Cardiac ventricle fibroblast (primary cell): ENCODE measurements around the gene PLEKHH3. TPM values are rescaled to one million over a fixed set of nuclear protein-coding genes. Genes with fewer than 3 reads are reported as not detected.

Experiments used
- total RNA-seq: library from RNA; depleted of rRNA; stranded (reverse); fragments of >200 nt; gene quantifications from 2 replicates; pipeline ENCODE4 v1.2.3, GENCODE V29; 2015

PLEKHH3 gene
- 14.2 and 16.8 TPM in 2 replicates for total RNA-seq

DNA sequence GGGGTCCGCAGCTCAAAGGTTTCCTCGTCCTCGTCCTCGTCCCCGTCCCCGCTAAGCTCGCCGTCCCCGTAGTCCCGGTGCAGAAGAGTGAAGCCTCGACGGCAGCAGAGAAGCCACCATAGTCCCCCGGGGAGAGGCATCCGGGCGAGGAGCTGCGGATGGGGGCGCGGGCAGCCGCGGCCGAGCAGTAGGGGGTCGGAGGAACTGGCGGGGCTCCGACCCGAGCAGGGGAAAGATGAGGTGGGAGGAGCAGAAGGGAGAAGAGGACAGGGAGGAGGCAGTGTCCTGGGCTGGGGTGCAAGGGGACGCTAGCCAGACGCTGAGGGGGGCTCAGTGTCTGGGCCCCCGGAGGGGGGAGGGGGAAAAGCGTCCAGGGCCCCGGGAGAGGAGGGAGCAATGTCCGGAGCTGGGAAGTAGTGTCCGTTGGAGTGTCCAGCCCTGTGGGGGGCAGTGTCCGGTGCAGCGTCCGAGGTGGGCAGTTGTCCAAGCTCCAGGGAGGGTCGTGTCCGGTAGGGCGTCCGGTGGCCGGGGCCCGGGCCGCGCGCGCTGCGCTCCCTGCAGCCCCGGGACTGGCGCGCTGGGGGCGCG, at the start of gene PLEKHH3:
PLEKHH3 (minus strand) TSS at position 571 of the 588 bp plus-strand sequence; CDS start at position 140, 431 bp downstream.

DNA sequence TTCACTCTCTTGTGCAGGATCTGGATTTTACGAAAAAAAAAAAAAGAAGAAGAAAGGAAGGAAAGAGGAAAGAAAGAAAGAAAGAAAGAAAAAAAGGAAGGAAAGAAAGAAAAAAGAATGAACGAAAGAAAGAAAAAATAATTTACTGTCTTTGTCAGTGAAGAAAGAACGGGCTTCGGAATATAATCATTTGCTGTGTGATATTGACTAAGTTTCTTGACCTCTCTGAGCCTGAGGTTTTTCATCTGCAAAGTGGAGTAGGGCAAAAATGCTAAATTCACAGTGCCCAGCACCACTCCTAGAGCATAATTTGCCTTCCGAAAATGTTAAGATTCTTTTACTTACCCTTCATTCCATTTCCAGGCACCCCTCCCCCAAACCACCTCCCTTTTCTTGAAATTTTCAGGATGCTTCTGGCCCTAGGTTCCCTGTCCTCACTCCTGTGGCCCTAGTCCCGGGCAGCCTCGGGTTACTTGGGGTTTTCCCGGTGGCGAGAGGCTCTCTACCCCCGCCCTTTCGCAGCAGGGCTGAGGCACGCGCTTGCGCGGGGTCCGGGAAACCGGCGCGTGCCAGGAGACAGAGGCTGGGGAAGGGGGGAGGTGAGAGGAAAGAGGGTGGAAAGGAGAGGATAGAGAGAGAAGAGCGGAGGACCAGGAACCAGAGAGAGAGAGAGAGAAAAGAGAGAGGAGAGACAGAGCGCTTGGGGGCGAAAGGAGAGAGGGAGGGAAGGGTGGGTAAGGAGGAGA, 5.4 kb upstream of the PLEKHH3 start, which contains the start of gene CNTNAP1:
CNTNAP1 (plus strand) TSS at position 556 of the 746 bp plus-strand sequence. CDS start 299 bp downstream, outside the sequence.

DNA sequence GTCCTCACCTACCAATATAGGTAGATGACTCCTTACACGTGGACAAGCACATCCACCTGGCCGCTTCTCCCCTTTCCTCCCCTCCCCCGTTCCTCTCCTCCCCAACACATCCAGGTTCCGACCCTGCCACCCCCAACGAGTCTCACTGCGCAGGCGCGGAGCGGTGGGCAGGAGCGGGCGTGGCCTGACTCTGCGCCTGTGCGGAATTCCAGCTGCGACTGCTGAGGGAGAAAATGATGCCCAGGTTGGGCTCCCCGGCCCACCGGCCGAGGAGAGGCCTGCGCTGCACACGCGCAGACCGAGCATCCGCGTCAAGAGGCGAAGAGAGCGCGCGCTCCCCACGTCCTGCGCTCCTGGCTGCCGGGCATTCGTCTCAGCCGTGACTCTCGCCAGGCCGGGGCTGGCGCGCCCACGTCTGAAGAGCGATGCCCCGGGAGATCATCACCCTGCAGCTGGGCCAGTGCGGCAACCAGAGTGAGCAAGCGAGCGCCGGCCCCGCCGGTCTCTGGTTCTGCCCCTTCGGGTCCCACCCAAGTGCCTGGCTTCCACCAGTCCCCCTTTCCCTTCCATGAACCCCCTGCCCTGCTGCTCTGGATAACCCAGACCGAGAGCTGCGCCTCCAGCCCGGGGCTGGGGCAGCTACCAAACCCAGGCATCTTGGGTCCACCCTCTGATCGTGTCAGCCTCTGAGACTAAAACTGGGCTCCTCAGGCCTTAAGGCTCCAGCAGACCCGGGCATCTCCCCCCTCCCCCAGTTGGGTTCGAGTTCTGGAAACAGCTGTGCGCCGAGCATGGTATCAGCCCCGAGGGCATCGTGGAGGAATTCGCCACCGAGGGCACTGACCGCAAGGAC, 17.5 kb downstream of the PLEKHH3 start, which contains the start of gene TUBG2:
TUBG2 (plus strand) TSS at position 206 of the 853 bp plus-strand sequence; CDS start at position 426, 220 bp downstream.

Other genes starting within 250 kb of the PLEKHH3 start
- gene ATP6V0A1, start 218.1 kb downstream of the PLEKHH3 start, total RNA-seq, result 12.5 and 28.2 TPM in 2 replicates
- gene NAGLU, start 140.8 kb downstream of the PLEKHH3 start, total RNA-seq, result 53.7 and 64.0 TPM in 2 replicates
- gene HSD17B1, start 124.1 kb downstream of the PLEKHH3 start, total RNA-seq, result 0.10 and 1.6 TPM in 2 replicates
- gene COASY, start 114.8 kb downstream of the PLEKHH3 start, total RNA-seq, result 23.0 and 25.2 TPM in 2 replicates
- 23.6 and 29.6 TPM in 2 replicates for gene MLX, start 109.9 kb downstream of the PLEKHH3 start, total RNA-seq
- gene PSMC3IP, start 99.3 kb downstream of the PLEKHH3 start, total RNA-seq, result 0.64 and 0.81 TPM in 2 replicates
- 42.9 and 44.5 TPM in 2 replicates for gene RETREG3, start 67.6 kb downstream of the PLEKHH3 start, total RNA-seq
- 21.8 and 25.5 TPM in 2 replicates for gene TUBG1, start 67.3 kb downstream of the PLEKHH3 start, total RNA-seq
- 7.3 and 9.0 TPM in 2 replicates for gene TUBG2, start 17.7 kb downstream of the PLEKHH3 start, total RNA-seq
- 1.5 and 2.2 TPM in 2 replicates for gene CCR10, start 4.8 kb upstream of the PLEKHH3 start, total RNA-seq
- 15.3 and 15.6 TPM in 2 replicates for gene CNTNAP1, start 5.5 kb upstream of the PLEKHH3 start, total RNA-seq
- 13.1 and 14.2 TPM in 2 replicates for gene EZH1, start 68.0 kb upstream of the PLEKHH3 start, total RNA-seq
- 0.24 and 1.8 TPM in 2 replicates for gene RAMP2, start 84.2 kb upstream of the PLEKHH3 start, total RNA-seq
- 50.6 and 60.9 TPM in 2 replicates for gene VPS25, start 96.5 kb upstream of the PLEKHH3 start, total RNA-seq
- 1.4 and 1.5 TPM in 2 replicates for gene WNK4, start 103.6 kb upstream of the PLEKHH3 start, total RNA-seq
- 46.9 and 82.1 TPM in 2 replicates for gene COA3, start 121.7 kb upstream of the PLEKHH3 start, total RNA-seq
- gene CNTD1, start 121.9 kb upstream of the PLEKHH3 start, total RNA-seq, result not detected in 2 replicates
- gene BECN1, start 147.3 kb upstream of the PLEKHH3 start, total RNA-seq, result 57.2 and 68.1 TPM in 2 replicates
- 61.2 and 74.0 TPM in 2 replicates for gene PSME3, start 156.4 kb upstream of the PLEKHH3 start, total RNA-seq
- gene AOC2, start 167.6 kb upstream of the PLEKHH3 start, total RNA-seq, result 0.34 and 1.4 TPM in 2 replicates
- gene AOC3, start 174.2 kb upstream of the PLEKHH3 start, total RNA-seq, result 3.3 and 6.3 TPM in 2 replicates
- gene G6PC1, start 223.8 kb upstream of the PLEKHH3 start, total RNA-seq, result not detected in 2 replicates